K562 (cell line): ENCODE results near the gene NPAS2. TPM values are rescaled to one million over a fixed set of nuclear protein-coding genes. Genes with fewer than 3 reads are reported as not detected.

Experiments
- ATAC-seq: fragments of 200-7000 bp; cut with Tn5 transposase; 3 replicates; pipeline ENCODE4 v1.9.1; 2020; ENCODE audit warnings: moderate library complexity
- BruUV-seq: library from RNA; stranded (reverse); fragments of 400-500 nt; replicated peaks from 2 replicates; lab custom pipeline; 2021; lab: Mats Ljungman, UMichigan
- CTCF ChIA-PET: fragments of 300-600 bp; formaldehyde crosslinking; extraction: SDS; loops from one replicate; lab custom pipeline; 2021; ENCODE audit warnings: low intra/inter-chr PET ratio; lab: Yijun Ruan, JAX
- POLR2A ChIA-PET: fragments of 300-600, 350-650 bp; sonication (Branson Sonifier 250); formaldehyde crosslinking; extraction: SDS; loops from one replicate; lab custom pipeline; 2021; ENCODE audit warnings: antibody characterized with exemption, inconsistent platforms; lab: Yijun Ruan, JAX
- DNase-seq, 4 experiments: peaks; one replicate each; pipeline versions ENCODE4 v3.0.0 to v3.0.0-alpha.2; 2011 to 2018; ENCODE audit warnings: low spot score in 3 of 4, mixed read lengths in 3 of 4; ENCODE audit errors: extremely low read depth in 1 of 4
- FAIRE-seq: peaks from 2 replicates; lab custom pipeline; 2011; peaks lifted over from hg19 to GRCh38; lab: Jason Lieb, UNC
- H2AFZ ChIP-seq: 2 replicates; pipeline ENCODE4 v1.6.0; 2011; ENCODE audit warnings: low read depth, low read length, control low read depth, inconsistent platforms
- H3K27ac ChIP-seq: fragments of 200-600 bp; 3 replicates; pipeline ENCODE4 v1.8.0; 2011; ENCODE audit warnings: low read depth, mild to moderate bottlenecking, control low read depth, inconsistent platforms, low read length, moderate library complexity, mixed read lengths; ENCODE audit errors: extremely low read depth
- H3K27me3 ChIP-seq, 2 experiments: fragments of 300-600 bp in 1 of 2; 2 replicates in 1 of 2; 3 replicates in 1 of 2; pipeline versions ENCODE4 v1.6.0 to v1.8.0; 2011; ENCODE audit warnings: inconsistent platforms in 2 of 2, low read length in 2 of 2, mild to moderate bottlenecking in 1 of 2, mixed read lengths in 1 of 2, moderate library complexity in 1 of 2; ENCODE audit not compliant: control insufficient read depth in 2 of 2, insufficient read depth in 2 of 2
- H3K36me3 ChIP-seq: fragments of 300-600 bp; 3 replicates; pipeline ENCODE4 v1.8.0; 2011; ENCODE audit warnings: mild to moderate bottlenecking, low read length, inconsistent platforms; ENCODE audit not compliant: control insufficient read depth, insufficient read depth
- H3K4me1 ChIP-seq, 2 experiments: fragments of 200-600 bp in 1 of 2; replicated peaks in 1 of 2; 2 replicates in 1 of 2; 3 replicates in 1 of 2; pipeline versions ENCODE4 v1.5.1 to v1.8.0; 2011; ENCODE audit warnings: inconsistent platforms in 2 of 2, low read length in 2 of 2, mild to moderate bottlenecking in 1 of 2, mixed read lengths in 1 of 2, moderate library complexity in 1 of 2; ENCODE audit not compliant: control insufficient read depth in 2 of 2, insufficient read depth in 2 of 2
- H3K4me2 ChIP-seq: 2 replicates; pipeline ENCODE4 v1.6.1; 2011; ENCODE audit warnings: low read length, control low read depth, inconsistent platforms, mixed read lengths; ENCODE audit not compliant: insufficient read depth
- H3K4me3 ChIP-seq: fragments of 200-600 bp; sonication (generic), shearing (Covaris generic); 2 replicates; pipeline ENCODE4 v1.5.1; 2016; ENCODE audit warnings: control low read depth, inconsistent platforms
- H3K79me2 ChIP-seq: fragments of 200-600 bp; 3 replicates; pipeline ENCODE4 v1.8.0; 2011; ENCODE audit warnings: low read length, inconsistent platforms; ENCODE audit not compliant: control insufficient read depth, insufficient read depth
- H3K9ac ChIP-seq, 2 experiments: 2 replicates each; pipeline versions ENCODE4 v1.6.0 to v1.6.1; 2011; ENCODE audit warnings: low read depth in 2 of 2, low read length in 2 of 2, control low read depth in 1 of 2, inconsistent platforms in 1 of 2, mild to moderate bottlenecking in 1 of 2, mixed read lengths in 1 of 2; ENCODE audit not compliant: insufficient read depth in 1 of 2
- H3K9me1 ChIP-seq: one replicate; pipeline ENCODE4 v1.6.0; 2011; ENCODE audit warnings: inconsistent platforms, mild to moderate bottlenecking, low read length, moderate library complexity; ENCODE audit not compliant: control insufficient read depth, insufficient read depth
- H3K9me3 ChIP-seq: replicated peaks from 2 replicates; pipeline ENCODE4 v1.5.1; 2011; ENCODE audit warnings: low read depth, low read length, inconsistent platforms; ENCODE audit not compliant: control insufficient read depth, insufficient read depth
- H4K20me1 ChIP-seq: replicated peaks from 2 replicates; pipeline ENCODE4 v1.6.1; 2011; ENCODE audit warnings: low read length, inconsistent platforms, mixed read lengths; ENCODE audit not compliant: control insufficient read depth, insufficient read depth
- AFF4 ChIP-seq: sonication (generic); formaldehyde crosslinking; IDR thresholded peaks from 2 replicates; pipeline ENCODE4 v1.8.0; 2023; ENCODE audit warnings: mild to moderate bottlenecking, missing genetic modification reagents
- ATF1 ChIP-seq, 2 experiments: fragments of 450-650 bp in 1 of 2; IDR thresholded peaks; 2 replicates each; pipeline ENCODE4 v1.6.1; 2016; ENCODE audit warnings: missing compliant biosample characterization in 1 of 2, missing genetic modification characterization in 1 of 2
- DEAF1 ChIP-seq: fragments of 450-650 bp; formaldehyde crosslinking; IDR thresholded peaks from 2 replicates; pipeline ENCODE4 v1.4.0; 2020; ENCODE audit warnings: mild to moderate bottlenecking, moderate library complexity
- EGR1 ChIP-seq: fragments of 450-650 bp; conservative IDR thresholded peaks from 2 replicates; pipeline ENCODE4 v1.6.1; 2017; ENCODE audit warnings: mild to moderate bottlenecking
- ELF1 ChIP-seq: fragments of 200-800 bp; sonication (Bioruptor generic); IDR thresholded peaks from 2 replicates; pipeline ENCODE4 v1.6.1; 2016; ENCODE audit warnings: missing genetic modification characterization, missing compliant biosample characterization
- KDM1A ChIP-seq, 2 experiments: fragments of 450-650 bp; IDR thresholded peaks; 2 replicates each; pipeline ENCODE4 v1.6.1; 2016; ENCODE audit warnings: mild to moderate bottlenecking in 2 of 2
- MECOM ChIP-seq: fragments of 250-450 bp; sonication (Bioruptor Pico); IDR thresholded peaks from 2 replicates; pipeline ENCODE4 v1.8.0; 2022; ENCODE audit warnings: inconsistent platforms
- NFIC ChIP-seq: fragments of 450-650 bp; IDR thresholded peaks from 2 replicates; pipeline ENCODE4 v1.6.1; 2017; ENCODE audit warnings: mild to moderate bottlenecking, inconsistent platforms
- NR2C2 ChIP-seq, 2 experiments: fragments of 200-800 bp in 1 of 2; sonication (Bioruptor generic) in 1 of 2; sonication (generic) in 1 of 2; formaldehyde crosslinking in 1 of 2; IDR thresholded peaks; 2 replicates each; pipeline versions ENCODE4 v1.6.1 to v1.8.0; 2016 to 2022; ENCODE audit warnings: mild to moderate bottlenecking in 1 of 2, missing compliant biosample characterization in 1 of 2, missing genetic modification characterization in 1 of 2, missing genetic modification reagents in 1 of 2
- NR4A1 ChIP-seq, 2 experiments: fragments of 250-450 bp in 1 of 2; fragments of 450-650 bp in 1 of 2; sonication (Bioruptor Pico) in 1 of 2; IDR thresholded peaks; 2 replicates each; pipeline versions ENCODE4 v1.4.0 to v1.6.1; 2016 to 2020; ENCODE audit warnings: mild to moderate bottlenecking in 2 of 2, missing compliant biosample characterization in 1 of 2, missing genetic modification characterization in 1 of 2, moderate library complexity in 1 of 2
- POLR2G ChIP-seq: fragments of 200-400 bp; formaldehyde crosslinking; IDR thresholded peaks from 2 replicates; pipeline ENCODE4 v1.6.1; 2017; ENCODE audit warnings: low read depth, mild to moderate bottlenecking, antibody characterized with exemption, low read length, moderate library complexity
- SNAPC5 ChIP-seq: fragments of 250-450 bp; sonication (Bioruptor Pico); IDR thresholded peaks from 2 replicates; pipeline ENCODE4 v1.8.0; 2021; ENCODE audit warnings: moderate library complexity, mild to moderate bottlenecking, inconsistent platforms
- STAT5A ChIP-seq: IDR thresholded peaks from 2 replicates; pipeline ENCODE4 v1.6.1; 2012; ENCODE audit warnings: low read length, inconsistent platforms, borderline replicate concordance
- USF2 ChIP-seq: sonication (generic); formaldehyde crosslinking; IDR thresholded peaks from 2 replicates; pipeline ENCODE4 v1.5.0; 2020; ENCODE audit warnings: missing genetic modification reagents
- ZFP30 ChIP-seq: fragments of 250-450 bp; sonication (Bioruptor Pico); IDR thresholded peaks from 2 replicates; pipeline ENCODE4 v1.8.0; 2022; ENCODE audit warnings: moderate library complexity, mild to moderate bottlenecking, inconsistent platforms, borderline replicate concordance
- ZNF75A ChIP-seq: fragments of 450-650 bp; formaldehyde crosslinking; IDR thresholded peaks from 2 replicates; pipeline ENCODE4 v1.4.0; 2020; ENCODE audit warnings: mild to moderate bottlenecking
- WGBS: fragments of 100-300 bp; shearing (Covaris generic); methylation state at CpG from one replicate; pipeline ENCODE4 v1.1.6; 2016; ENCODE audit warnings: low coverage, mixed read lengths; ENCODE audit not compliant: insufficient coverage; ENCODE audit errors: missing lambda C conversion rate; 5-methylcytosine and 5-hydroxymethylcytosine counted together
- in situ Hi-C: fragments of 300-500 bp; cut with MboI; formaldehyde crosslinking; loops from 4 replicates; pipeline ENCODE4 v1.15.0; 2018; ENCODE audit warnings: inconsistent platforms, mixed read lengths
- intact Hi-C: fragments of 100-400 bp; cut with micrococcal nuclease; formaldehyde crosslinking; loops from 2 replicates; pipeline ENCODE4 v1.14.2; 2022
- polyA plus RNA-seq, 8 experiments: library from polyadenylated mRNA; depleted of rRNA in 4 of 8; stranded (reverse) in 5 of 8; unstranded in 3 of 8; fragments of >200 nt; fragmentation: Nextera tagmentation in 2 of 8; fragmentation: Illumina TruSeq in 1 of 8; extraction: Ambion mirVana in 2 of 8; extraction: Trizol in 1 of 8; gene quantifications; 2 replicates each; pipeline versions ENCODE4 v1.2.1 to v1.2.3, GENCODE V29; 2011 to 2014; ENCODE audit warnings: inconsistent platforms in 1 of 8, missing spikeins in 1 of 8
- total RNA-seq, 7 experiments: library from RNA; depleted of rRNA in 6 of 7; stranded (reverse); fragments of >200 nt in 6 of 7; fragmentation: Illumina TruSeq in 2 of 7; extraction: Trizol in 2 of 7; gene quantifications; 2 replicates each; pipeline versions ENCODE4 v1.2.1 to v1.2.3, GENCODE V29; 2011 to 2021; ENCODE audit warnings: low replicate concordance in 1 of 7

NPAS2 gene
- total and polyA plus RNA-seq, 9 of the 15 experiments (the other 6 are each of a cell fraction or from before 2014, with no cell fraction given) = 0.06 to 0.29 (median 0.07) TPM; not detected in 5

- H3K9me3 ChIP-seq = no peaks in the 10 kb centered on the region
- ATAC-seq (no peak), FAIRE-seq (no peak)
- no peaks in the 10 kb centered on the region for H3K4me1 ChIP-seq
- CTCF ChIA-PET = no interaction called here
- 17% methylated on average over 3 of the region's 3 CpGs for WGBS
- no peaks in the 10 kb centered on the region for H3K9me1 ChIP-seq
- no peak overlapping the region for H3K9ac ChIP-seq
- H3K27ac ChIP-seq = no peak overlapping the region
- no peak overlapping the region for H3K4me3 ChIP-seq
- no peaks in the 10 kb centered on the region for H4K20me1 ChIP-seq
- in situ Hi-C loops = no loop called here
- POLR2A ChIA-PET = interaction anchor here (0.7 kb wide), 2 partner anchors 22 to 738 kb away, joined by 3 read pairs; no protein-coding TSS in a partner anchor
- H3K4me2 ChIP-seq = no peak overlapping the region
- no peaks in the 10 kb centered on the region for H3K79me2 ChIP-seq
- no peaks in the 10 kb centered on the region for H3K36me3 ChIP-seq
- no TSS peak for BruUV-seq
- intact Hi-C loops = no loop called here
- no peak for TF ChIP-seq NFIC
- TF ChIP-seq USF2 = no peak
- no peak for TF ChIP-seq ZNF75A (CRISPR knock-in tag)
- no peak for TF ChIP-seq EGR1
- no peak for TF ChIP-seq POLR2G
- TF ChIP-seq AFF4 = no peak
- TF ChIP-seq NR4A1 (CRISPR knock-in tag; IDR thresholded peaks at IDR 0.05) = no peak
- no peak for TF ChIP-seq NR4A1 (tag; IDR thresholded peaks at IDR 0.05)
- no peak for TF ChIP-seq ZFP30 (CRISPR knock-in tag)
- no peak for TF ChIP-seq NR2C2 (CRISPR knock-in tag; IDR thresholded peaks at IDR 0.05)
- TF ChIP-seq NR2C2 (tag; IDR thresholded peaks at IDR 0.05) = no peak
- TF ChIP-seq STAT5A = no peak
- no peak for TF ChIP-seq ATF1 (CRISPR knock-in tag; IDR thresholded peaks at IDR 0.05)
- no peak for TF ChIP-seq ATF1 (tag; IDR thresholded peaks at IDR 0.05)
- TF ChIP-seq SNAPC5 = no peak
- TF ChIP-seq KDM1A (IDR thresholded peaks at IDR 0.05) = no peak
- no peak for TF ChIP-seq DEAF1 (CRISPR knock-in tag)
- TF ChIP-seq MECOM (CRISPR knock-in tag) = no peak
- TF ChIP-seq ELF1 (tag) = no peak
- TF ChIP-seq, all 486 proteins: peak for 0
- DNase-seq = no peak
- Histone ChIP-seq H2AFZ (no peak overlapping the region), H3K27me3 (peaks cover 18 to 45% of the 10 kb centered on the region in 2 experiments)
These were observed 35.7 kb downstream of the NPAS2 start for GRCh38 chr2:100855606-100856005.
